ENCODE measurements around the gene HSPA4.

Gene HSPA4

DNA sequence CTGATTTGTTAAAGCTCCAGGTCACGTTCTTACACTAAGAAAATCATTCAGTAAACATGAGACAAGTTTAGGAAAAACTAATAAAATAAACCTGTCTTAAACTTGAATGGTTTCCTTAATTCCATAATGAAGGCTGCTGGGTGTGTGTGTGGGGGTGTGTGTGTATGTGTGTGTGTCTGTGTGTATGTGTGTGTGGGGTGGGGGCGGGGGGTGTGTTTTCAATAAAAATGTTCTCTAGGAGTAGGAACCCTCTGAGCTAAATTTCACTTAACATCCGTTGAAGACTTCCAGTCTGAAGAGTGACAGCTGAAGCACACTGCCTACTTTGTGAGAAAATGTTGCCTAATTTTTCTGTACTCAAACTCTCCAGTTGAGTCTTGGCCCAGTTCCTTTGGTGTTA lies 54.5 kb downstream of the HSPA4 start:
- DNase-seq (ENCODE audit: low read depth in 2 of 2): no peak

DNA sequence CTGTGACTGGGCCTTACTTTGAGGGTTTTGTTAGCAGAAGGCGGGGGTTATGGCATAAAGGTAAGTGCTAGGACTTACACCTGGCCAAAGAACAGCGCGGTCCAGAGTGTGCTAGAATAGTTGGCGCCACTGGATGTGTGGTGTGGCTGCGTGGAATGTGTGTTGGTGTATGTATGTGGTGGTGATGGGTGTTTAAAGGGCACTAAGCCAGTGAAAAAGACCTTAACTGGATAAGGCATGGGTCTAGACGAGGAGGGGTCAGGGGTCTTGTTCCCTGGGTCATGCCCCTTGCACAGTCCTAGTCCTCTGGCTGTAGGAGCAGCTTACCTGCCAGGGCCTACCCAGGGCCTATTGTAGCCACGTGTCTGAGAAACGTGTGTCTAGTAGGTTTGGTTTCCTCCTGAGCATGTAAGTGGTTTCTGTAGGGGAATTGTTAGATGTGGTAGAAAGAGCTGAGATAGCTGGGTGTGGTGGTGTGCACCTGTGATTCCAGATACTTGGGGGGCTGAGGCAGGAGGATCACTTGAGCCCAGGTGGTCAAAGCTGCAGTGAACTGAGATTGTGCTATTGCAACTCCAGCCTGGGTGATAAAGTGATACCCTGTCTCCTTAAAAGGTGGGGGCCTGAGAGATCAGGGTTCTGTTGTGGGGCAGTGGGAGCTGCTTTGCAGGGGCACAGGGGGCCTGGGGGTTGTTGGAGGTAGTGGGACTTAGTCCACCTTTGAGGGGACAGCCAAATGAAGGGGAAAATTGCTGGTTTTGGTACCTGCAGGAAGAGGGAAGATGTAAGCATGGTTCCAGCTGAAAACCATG lies 55.2 kb downstream of the HSPA4 start:
- DNase-seq (ENCODE audit: low read depth in 2 of 2): no peak

DNA sequence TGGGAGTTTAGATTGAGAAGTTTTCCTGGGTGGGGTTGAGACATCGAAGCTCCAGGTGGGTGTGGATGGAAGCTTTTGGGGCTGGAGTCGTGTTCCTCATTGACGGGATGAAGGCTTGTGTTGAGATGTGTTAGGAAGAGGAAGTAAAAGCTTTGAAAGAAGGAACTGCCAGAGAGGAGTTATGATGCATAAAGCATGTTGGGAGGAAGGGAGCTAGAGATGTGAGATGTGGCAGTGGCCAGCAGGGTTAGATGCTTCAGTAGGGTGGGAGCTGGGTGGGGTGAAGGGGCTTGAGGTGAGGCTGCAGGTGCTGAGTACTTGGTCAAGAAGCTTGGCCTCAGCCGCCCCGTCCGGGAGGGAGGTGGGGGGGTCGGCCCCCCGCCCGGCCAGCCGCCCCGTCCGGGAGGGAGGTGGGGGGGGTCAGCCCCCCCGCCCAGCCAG lies 56.7 kb downstream of the HSPA4 start:
- DNase-seq (ENCODE audit: low read depth in 2 of 2): no peak

DNA sequence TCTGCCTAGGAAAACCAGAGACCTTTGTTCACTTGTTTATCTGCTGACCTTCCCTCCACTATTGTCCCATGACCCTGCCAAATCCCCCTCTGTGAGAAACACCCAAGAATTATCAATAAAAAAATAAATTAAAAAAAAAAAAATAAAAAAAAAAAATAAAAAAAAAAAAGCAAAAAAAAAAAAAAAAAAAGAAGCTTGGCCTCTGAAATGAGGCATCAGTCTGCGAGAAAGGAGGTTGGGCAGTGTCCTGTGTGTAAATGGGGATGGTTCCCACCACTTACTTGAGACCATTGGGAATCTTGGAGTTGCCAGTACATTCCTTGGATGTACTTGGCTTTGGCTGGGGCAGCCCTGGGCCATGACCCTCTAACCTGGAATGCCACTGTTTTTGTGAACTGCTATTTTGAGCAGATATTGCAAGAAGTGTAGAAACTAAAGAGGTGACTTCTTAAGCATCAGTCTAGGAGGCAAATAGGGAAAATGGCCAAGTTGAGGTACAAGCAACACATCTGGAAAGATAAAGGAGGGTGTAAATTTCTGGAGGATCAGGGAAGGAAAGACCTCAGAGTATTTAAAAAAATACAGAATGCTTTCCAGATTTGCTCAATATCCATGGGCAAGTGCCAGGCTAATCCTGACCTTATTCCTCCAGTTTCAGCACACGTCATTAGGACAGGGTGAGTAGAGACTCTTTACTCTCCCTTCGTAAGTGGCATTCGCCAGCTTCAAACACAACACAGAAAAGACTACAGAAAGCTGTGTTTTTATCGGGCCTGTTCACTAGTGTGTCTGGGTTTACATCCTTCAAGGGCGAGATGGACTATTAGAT lies 58.1 kb downstream of the HSPA4 start:
- no peak for DNase-seq (ENCODE audit: low read depth in 2 of 2)

DNA sequence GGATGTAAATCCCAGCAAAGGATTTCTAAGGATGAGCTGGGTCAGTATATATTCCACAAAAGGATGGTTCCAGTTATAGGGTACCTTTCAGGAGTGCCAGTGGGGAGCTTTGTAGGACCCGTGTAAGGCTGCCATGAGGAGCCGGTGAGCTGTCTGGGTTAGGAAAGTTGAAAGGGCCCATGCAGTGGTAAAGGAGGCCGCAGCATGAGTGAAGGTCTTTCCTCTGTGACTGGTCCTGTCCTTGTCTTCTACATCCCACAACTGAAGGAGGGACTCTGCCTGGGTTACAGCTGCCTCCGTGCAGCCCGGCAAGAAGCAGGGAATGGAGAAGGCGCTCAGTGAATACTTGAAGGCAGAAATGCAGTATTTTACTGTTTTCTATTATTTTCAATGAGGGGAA lies 58.9 kb downstream of the HSPA4 start:
- DNase-seq (ENCODE audit: low read depth in 2 of 2): no peak

DNA sequence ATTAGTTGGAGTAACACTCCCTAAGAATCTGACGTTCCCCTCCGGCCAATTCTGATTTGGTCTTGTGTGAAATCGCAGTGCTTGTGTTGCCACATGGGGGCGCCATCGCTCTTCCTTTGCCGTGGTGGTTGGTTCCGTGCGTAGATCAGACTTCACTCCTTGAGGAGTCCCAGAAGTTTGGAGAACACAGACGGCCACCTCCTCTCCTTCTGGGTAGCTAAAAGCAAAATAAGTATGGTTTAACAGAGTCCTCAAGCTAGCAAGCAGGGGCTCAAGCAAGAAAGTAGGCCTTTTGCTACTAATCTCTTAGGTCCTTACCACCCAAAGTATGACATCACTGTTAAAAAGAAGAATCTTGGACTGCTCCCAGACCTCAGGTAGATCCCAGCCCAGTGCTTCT lies 59.5 kb downstream of the HSPA4 start:
- peak; percentile 72 to 79 for DNase-seq (ENCODE audit: low read depth in 2 of 2)

DNA sequence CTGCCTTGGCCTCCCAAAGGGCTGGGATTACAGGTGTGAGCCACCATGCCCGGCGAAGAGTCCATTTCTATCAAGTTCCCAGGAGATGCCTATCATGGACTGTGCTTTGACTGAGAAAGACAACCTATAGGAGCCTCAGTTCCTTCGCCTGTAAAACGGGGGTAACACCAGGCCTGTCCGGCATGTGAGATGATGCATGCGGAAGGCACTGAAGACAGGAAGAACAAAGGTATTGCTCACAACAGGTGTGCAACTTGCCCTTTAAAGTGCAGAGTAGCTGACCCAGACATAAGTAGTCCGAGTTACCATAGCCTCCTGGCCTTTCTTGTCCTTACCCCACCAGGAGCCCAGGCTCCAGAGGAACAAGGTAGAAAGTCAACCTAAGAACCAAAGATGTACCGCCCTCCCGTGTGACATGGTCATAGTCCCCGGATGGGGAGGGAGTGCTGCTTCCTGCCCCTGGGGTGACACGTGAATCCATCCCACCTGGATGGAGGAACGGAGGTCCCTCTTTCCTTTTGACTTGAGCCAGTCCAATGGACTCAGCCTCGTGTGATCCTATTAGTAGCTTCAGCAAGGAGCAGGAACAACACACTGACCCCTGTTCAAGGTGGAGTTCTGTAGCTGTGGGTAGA lies 60.3 kb downstream of the HSPA4 start:
- DNase-seq (ENCODE audit: low read depth in 2 of 2): no peak

DNA sequence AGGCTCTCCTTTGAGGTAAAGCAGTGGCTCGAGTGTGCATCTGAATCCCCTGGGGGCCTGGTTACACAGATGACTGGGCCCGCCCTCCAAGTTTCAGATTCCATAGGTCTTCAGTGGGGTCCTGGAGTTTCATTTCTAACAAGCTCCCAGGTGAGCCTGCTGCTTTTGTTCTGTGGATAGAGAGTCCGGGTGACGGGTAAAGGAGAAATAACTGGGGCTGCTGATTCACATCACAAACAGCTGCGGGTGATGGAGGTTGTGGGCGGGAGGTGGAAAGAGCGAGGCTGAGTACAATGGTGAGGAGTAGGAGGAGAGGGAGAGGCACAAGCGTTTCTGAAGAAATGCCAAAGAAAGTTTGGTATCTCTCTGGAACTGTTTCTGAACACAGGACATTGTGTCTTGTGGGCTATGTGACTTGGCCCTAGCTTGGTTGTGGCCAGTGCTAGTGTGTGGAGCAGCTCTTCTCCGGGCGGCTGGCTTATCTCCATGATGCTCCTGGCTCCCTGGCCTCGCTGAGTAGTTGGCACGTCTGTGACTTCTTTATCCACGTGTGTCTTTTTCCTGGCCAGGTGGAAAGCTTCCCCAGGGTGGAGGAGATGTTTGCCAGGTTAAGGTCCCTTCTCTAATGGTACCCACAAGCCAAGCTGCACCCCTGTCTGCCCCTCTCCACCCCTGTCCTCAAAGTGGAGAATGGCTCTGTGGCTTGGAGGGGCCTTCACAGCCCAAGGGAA lies 61.7 kb downstream of the HSPA4 start:
- DNase-seq (ENCODE audit: low read depth in 2 of 2): peak in 1 of 2 donors; percentile 12

DNA sequence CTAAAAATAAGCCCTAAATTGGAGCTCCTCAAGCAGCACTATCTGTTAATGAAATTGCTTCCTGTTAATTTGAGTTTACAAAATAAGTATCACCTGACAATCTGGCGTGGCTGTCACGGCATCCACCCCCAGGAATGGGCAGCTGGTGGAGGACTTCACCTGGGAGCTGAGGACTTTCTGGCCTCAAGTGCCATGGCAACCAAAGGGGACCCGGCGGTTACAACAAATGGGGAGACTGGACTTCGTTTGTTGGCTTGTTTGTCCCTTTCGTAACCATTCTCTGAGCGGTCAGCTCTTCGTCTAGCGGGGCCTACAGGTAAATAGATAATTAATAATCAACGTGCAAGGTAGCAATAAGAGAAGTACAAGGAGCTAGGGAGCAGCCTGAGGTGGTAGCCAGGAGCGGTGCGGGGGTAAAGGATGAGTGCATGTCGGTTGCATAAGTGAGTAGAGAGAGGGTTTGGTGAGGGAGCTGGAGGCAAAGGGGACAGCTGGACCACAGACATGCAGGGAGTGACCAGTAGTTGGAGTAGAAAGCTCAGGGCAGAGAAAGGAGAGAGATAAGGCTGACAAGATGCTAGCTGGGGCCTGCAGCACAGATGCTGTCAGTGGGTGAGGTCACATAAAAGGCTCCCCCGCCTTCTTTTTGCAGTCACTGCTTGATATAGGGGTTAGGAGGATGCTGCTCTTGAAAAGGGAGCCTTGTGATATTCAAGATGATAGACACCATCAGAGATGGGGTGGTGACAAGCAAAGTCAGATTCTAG lies 62.5 kb downstream of the HSPA4 start:
- DNase-seq (ENCODE audit: low read depth in 2 of 2): no peak

DNA sequence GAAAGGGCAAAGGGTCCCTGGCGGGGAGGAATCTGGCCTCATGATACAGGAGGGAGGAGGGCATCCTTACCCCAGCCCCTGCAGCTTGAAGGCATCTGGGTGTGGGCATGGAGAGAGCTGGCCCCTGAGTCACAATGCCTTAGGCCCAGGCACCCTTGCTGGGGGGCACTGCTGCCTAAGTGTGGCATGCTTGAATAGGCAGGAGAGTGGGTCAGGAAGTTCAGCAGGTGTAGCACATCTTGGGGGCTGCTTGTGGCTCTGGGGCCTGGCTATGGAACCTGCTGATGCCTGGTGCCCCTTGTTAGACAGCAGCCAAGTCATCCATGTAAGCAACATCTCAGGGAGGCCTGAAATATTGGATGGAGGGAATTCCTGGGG lies 63.1 kb downstream of the HSPA4 start:
- DNase-seq (ENCODE audit: low read depth in 2 of 2): no peak

DNA sequence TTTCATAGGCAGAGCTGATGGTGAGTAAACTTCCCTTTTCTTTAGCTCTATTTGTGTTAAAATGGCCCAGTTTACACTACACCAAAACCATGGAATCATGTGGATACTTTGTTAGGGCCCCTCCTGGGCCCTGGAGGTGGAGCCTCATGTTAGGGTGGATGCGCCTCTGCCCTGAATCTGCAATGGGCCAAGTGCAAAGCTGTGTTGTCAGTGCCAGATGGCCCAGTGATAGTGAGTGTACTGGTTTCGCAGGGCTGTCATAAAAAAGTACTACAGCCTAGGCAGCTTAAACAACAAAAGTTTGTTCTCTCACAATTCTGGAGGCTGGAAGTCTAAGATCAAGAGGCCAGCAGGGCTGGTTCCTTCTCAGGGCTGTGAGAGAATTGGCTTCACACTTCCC lies 64.8 kb downstream of the HSPA4 start:
- DNase-seq (ENCODE audit: low read depth in 2 of 2): no peak

DNA sequence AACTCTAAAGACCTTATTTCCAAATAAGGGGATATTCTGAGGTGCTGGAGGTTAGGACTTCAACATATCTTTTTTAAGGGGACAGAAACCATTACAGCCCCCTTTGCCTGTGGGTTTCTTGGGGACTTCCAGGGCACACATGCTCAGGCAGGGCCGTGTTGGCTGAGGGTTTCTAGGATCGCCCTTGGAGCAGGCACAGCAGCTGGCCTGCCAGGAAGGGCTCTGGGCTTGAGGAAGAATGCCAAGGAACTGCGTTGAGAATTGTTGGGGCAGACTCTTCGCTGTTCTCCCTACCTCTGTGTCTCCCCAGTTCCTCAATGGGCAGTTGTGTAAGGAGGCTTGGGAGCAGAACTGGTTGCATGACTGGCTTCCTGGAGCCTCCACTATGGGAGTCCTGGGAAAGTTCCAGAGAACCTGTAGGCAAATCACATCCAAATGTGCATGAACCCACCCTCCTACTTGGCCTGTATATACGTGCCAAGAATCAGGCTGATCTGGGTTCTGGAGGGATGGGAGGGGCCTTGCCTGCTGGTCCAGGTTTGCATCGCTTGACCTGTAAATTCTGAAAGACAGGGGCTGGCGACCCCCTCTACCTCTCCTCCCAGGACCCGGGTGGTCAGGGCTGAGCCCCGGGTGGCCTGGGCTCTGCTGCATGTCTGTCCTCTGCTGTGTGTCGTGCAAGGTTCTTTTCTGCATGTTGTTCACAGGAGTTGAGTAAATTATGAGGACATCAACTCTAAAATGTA lies 65.5 kb downstream of the HSPA4 start:
- DNase-seq (ENCODE audit: low read depth in 2 of 2): no peak

DNA sequence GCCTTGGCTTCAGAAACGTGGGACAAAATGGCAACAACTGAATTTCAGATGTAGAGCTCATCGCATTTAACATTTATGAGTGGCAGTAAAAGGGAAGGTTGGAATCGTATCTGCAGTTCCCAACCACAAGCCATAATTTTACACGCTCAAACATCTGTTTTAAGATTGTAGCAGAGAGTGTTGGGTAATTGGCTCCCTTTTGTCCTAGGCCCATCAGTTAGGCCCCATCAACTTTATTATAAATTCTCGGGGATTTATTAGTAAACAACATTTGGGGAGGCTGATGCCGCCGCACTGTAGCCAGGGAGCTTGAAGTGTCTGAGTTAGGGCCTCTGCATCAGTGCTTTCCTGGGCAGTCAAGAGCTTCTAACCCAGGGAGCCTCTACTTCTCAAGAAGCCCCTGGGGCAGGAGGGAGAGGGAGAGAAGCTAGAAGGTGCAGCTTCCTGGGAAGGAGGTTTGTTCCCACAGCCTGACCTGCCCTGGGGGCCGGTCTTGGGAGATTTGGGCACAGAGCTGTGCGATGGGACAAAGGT lies 66.2 kb downstream of the HSPA4 start:
- DNase-seq (ENCODE audit: low read depth in 2 of 2): no peak

DNA sequence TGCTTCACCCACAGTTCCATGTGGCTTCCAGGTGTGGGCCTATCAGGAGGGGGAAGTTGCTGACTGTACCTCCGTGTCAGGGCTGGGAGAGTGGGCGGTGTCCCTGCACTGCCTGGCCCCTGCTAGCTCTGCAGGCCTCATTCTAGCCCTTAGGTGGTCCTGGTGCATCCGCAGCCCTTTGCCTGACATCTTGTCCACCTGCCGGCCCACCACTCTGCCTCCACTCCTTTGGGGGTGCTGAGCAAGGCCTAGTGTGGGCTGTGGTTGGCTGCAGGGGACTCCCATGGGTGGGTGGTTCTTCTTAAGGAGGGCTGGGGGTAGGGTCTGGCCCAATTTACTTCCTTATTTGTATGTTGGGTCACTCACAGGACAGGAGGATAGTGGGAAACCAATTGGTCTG lies 66.9 kb downstream of the HSPA4 start:
- no peak for DNase-seq (ENCODE audit: low read depth in 2 of 2)

DNA sequence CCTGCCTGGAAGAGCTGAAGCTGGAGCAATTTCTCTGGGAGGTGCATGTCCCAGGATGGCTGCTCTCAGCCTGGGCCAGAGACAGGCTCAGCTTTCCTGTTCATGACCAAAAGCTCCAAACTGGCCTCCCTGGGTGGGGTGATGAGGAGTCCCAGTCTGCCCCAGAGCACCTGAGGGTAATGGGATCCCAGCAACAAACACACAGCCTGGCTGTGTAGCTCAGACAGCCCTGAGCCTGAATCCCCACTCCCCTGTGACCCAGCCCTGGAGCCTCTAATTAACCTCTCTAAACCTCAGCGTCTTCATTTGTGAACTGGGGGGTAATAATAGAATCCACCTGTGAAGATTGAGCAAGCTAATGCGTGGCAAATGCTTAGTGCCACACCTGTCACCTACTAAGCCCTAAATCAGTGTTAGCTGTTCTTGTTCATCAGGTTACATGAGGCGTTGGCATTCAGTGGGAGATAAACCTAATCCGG lies 67.5 kb downstream of the HSPA4 start:
- no peak for DNase-seq (ENCODE audit: low read depth in 2 of 2)

DNA sequence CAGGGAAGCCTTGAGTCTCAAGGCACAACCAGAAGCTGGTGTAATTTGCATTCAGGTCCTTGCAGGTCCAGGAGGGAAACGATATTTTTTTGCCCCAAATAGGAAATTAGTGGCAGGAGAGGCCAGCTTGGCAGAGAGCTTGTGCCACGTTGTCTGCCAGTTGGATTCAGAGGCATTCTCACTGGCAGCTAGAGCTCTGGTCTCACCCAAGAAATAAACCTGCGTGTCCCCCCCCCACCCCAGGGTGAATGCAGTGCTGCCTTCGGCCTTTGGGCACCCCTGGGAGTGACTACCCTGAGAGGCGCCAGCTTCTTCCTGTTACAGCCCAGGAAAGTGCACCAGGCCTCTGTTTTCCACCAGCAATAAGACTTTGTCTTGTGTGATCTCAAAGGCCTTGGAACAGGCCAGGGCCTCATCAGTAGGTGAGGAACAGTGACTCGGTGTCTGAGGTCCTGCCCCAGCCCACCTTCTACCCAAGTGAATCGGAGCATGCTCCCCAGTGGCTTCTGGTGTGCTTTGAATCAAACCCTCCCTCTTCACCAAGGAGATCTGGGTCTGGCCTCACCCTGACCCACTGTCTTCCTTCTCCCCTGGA lies 68.4 kb downstream of the HSPA4 start:
- no peak for DNase-seq (ENCODE audit: low read depth in 2 of 2)

DNA sequence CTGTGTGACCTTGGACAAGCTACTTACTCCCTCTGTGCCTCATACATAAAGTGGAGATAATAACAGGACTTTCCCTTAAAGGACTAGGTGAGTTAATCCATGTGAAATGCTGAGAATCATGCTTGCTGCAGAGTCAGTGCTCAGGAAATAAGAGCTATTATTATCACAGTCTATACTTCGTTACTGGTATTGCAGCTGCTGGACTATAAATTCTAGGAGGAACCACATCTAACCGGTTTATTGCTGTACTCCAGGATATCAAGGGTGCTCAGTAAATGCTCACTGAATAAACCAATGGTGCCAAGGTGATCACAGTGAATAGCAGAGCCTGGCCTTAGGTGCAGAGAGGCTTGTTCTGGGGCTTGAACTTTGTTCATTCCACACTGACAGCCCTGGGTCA lies 69.3 kb downstream of the HSPA4 start:
- DNase-seq (ENCODE audit: low read depth in 2 of 2): no peak

DNA sequence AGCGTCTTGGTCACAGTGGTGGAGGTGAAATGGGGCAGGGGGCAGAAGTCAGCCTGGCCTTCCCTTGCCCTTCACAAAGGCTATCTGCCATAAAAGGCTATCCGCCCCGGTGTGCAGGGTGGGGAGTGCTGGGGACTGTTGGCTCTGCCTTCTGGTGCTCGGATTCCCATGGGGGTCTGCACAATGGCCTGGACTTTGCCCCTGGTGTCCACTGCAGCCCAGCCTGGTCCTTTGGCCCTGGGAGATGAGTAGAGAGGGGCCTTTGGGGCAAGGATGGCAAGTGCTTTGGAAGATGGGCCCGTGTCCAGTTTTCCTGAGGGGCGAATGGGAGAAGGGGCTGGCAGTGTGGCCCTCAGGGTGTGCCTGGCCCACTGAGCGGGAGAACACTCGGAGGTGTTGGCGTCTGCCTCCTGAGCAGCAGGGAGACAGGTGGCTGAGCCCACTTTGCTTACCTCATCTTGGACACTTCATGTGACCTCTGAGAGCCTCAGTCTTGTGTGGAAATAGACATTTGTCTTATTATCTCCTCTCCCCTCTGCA lies 69.9 kb downstream of the HSPA4 start:
- no peak for DNase-seq (ENCODE audit: low read depth in 2 of 2)

DNA sequence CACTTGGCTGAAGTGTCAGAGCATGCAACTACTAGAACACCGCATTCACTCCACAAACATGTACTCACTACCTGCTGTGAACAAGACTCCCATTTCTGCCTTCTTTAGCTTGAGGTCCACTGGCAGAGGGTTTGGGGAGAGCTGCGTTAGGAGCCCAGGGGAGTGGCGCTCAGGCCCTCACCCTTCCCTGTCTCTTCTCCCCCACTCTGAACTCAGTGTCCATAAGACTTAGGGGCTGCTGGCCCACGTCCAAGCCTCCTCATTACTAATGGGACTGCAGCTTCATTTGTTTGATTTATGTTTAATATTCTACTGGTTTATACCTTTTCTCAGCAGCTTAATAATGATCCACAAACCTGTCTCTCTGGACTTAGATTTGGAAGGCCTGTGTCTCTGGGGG lies 70.9 kb downstream of the HSPA4 start:
- DNase-seq (ENCODE audit: low read depth in 2 of 2): no peak

Measured in stimulated activated CD4-positive, alpha-beta T cell treated with anti-CD3 and anti-CD28 coated beads, Interleukin-1b, Interleukin-23, amount 100 ng/mL, for 4 hours (primary cell).